HL-60/S4 (cell line): ENCODE results near the gene ANAPC13.

Source experiments
- in situ Hi-C: fragments of 300-500 bp; cut with MboI; formaldehyde crosslinking; loops from 2 replicates; pipeline ENCODE4 v1.14.3; 2022; ENCODE audit warnings: low sequenced_read_pairs

Gene ANAPC13

DNA sequence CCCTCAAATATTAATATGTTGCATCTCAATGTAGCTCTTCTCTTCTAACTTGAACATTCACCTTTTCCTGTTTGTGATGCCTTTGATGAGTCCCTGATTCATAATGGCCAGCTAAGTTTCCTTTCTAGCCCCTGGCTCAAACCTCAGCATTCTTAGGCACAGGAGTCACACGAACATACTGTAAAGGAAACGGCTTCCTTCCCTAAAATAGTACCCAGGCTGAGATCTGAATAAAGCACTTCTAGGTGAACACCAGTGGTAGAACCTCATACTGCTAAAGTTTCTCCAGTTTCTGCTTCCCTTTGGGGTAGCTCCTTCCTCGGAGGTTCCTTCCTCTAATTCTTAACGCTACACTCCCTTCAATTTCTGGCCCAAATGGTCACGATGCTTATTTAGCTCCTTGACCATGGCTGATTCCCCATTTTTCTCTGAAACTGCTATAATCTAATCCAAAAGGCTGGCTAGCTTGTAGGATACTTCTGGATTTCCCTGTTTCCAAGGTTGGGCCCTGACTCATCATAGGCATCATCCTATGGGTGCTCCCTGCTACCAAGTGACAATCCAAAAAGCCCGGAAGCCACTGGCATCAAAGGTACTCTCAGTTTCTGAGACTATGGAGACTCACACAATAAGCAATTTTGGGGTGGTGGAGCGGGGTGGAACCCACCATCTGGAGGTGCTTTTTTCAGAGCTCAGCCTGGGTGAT, 2.4 kb downstream of the ANAPC13 start:
- in situ Hi-C loops, result no loop called here

- in situ Hi-C loops, result no loop called here
Measured at GRCh38 chr3:134482622-134483021, 3.2 kb downstream of the ANAPC13 start.

- in situ Hi-C loops, result no loop called here
Measured at GRCh38 chr3:134481166-134481565, 4.6 kb downstream of the ANAPC13 start.

DNA sequence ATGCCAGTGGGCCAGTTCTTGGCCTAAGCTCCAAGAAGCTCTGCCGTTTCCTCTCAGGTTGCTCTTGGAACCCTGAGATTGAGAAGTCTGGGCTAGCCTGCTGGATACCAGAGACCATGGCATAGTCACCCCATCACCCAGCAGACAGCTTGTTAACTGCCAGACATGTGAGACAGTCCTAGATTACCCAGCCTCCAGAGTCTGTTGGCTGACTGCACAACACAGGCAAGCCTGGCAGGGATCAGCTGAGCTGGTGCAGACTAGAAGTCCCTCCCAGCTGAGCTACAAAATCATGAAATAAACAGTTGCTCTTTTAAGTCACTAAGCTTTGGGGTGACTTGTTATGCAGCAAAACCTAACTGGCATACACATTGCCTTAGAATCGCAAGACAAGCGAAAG, 5.2 kb downstream of the ANAPC13 start:
- in situ Hi-C loops, result no loop called here

- in situ Hi-C loops, result no loop called here
Measured at GRCh38 chr3:134477938-134478337, 7.8 kb downstream of the ANAPC13 start.

DNA sequence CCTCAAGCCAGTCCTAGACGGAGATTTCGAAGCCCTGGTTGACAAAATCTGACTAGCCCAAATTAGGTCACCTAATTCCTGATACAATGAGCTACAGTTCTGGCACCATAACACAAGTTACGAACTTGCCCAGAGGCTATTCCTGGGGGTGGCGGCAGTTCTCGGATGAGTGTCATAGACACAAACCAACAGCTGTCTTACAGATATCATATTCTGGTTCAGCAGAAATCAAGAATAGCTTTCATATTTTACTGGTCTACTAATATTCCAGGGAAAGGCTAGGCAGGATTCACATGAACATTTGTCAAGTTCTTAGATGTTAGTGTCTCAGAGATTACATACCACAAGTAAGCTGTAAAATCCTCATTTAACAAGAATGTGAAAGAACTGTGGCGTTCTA, 8.8 kb downstream of the ANAPC13 start:
- in situ Hi-C loops, result no loop called here

- in situ Hi-C loops, result no loop called here
Measured at GRCh38 chr3:134476306-134476705, 9.5 kb downstream of the ANAPC13 start.

DNA sequence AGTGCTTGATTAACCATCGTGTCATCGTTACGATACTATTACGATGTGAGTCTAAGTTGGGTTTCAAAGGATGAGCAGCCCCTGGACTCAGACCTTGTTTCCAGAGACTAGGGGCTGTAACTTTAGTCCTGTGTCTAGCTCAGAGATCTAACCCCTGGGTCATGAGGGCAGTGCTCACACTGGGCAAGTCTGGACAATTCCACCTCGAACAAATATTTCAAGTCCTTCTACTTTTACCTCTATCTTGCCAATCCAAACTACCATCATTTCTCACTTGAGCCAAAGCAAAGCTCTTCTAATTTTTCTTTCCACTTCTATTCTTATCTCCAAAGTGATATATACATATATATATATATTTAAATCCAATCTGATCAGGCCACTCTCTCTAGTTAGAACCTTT, 10.8 kb downstream of the ANAPC13 start:
- in situ Hi-C loops, result loop anchor here (5.0 to 25.0 kb wide), 3 partner anchors 168 to 538 kb away; no protein-coding TSS in a partner anchor

DNA sequence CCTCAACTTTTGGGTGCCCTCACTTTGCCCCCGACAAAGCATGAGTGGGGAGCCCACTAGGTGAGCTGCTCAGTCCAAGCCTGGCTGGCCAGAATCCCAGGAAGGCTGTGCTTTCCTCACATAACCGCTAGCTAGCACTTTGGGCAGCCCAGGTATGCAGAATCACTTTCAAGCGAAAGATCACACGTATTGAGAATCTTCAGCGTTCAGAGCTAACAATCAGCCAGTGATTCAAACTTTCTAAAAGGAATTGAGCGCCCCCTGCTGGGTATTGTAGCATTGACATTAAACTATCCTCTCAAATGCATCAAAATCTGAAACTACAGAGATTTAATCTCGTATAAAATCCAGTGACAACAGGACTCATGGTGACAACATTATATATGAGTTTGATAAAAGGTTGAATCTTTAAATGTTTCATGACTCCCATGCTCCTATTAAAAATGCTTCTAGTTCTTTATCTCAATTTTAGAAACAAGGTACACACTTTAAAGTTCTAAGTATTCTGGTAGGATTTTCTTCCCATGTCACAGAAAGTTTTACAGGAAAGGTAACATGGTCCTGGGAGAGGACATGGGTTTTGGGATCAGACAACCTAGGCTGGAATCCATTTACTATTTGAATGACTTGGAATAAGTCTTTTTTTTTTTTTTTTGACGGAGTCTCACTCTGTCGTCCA, 11.8 kb downstream of the ANAPC13 start:
- in situ Hi-C loops, result loop anchor here (5.0 to 25.0 kb wide), 3 partner anchors 167 to 537 kb away; no protein-coding TSS in a partner anchor

GRCh38 chr3:134472831-134473230, 13.0 kb downstream of the ANAPC13 start:
- in situ Hi-C loops, result loop anchor here (5.0 to 25.0 kb wide), 3 partner anchors 166 to 536 kb away; no protein-coding TSS in a partner anchor

GRCh38 chr3:134471521-134472193, 14.1 kb downstream of the ANAPC13 start:
- in situ Hi-C loops, result loop anchor here (5.0 to 25.0 kb wide), 3 partner anchors 164 to 534 kb away; no protein-coding TSS in a partner anchor

DNA sequence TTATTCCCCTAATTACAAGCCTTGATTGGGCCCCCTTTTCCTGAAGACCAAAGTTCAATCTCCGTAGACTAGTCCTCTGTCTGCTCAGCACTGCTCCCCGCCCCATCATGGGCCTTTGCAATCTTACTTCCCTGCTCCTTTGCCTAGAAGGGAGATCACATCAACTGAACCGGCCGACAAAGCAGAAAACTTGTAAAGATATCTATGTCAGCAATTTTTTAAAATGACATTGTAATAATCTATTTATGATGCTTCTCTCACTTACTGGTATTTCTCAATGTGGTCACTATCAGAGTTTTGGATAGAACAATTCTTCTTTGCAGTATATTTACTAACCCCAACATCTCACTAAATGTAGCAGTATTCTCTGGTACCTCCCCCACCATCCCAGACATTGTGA, 17.3 kb downstream of the ANAPC13 start:
- in situ Hi-C loops, result loop anchor here (25.0 kb wide), 2 partner anchors 256 to 531 kb away; no protein-coding TSS in a partner anchor

DNA sequence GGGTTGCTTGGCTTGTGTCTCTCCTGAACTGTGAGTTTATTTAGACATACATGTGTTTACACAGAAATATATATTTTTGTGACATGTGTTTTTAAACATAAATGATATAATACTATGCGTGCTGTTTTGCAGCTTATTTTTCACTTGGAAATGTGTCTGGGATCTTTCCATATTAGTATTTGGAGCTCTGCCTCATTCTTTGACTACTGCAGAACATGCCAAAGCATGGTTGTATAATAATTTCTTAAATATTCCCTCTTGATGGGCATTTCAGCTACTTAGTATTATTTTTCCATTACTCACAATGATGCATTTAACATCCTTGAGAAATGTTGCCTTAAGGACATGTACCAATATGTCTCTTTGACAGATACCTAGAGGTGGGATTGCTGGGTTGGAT, 19.5 kb downstream of the ANAPC13 start:
- in situ Hi-C loops, result loop anchor here (25.0 kb wide), 2 partner anchors 254 to 529 kb away; no protein-coding TSS in a partner anchor

- in situ Hi-C loops, result loop anchor here (25.0 kb wide), 2 partner anchors 253 to 528 kb away; no protein-coding TSS in a partner anchor
Measured at GRCh38 chr3:134464689-134465365, 21.0 kb downstream of the ANAPC13 start.

GRCh38 chr3:134464064-134464688, 21.6 kb downstream of the ANAPC13 start:
- in situ Hi-C loops, result loop anchor here (25.0 kb wide), 2 partner anchors 252 to 527 kb away; no protein-coding TSS in a partner anchor

DNA sequence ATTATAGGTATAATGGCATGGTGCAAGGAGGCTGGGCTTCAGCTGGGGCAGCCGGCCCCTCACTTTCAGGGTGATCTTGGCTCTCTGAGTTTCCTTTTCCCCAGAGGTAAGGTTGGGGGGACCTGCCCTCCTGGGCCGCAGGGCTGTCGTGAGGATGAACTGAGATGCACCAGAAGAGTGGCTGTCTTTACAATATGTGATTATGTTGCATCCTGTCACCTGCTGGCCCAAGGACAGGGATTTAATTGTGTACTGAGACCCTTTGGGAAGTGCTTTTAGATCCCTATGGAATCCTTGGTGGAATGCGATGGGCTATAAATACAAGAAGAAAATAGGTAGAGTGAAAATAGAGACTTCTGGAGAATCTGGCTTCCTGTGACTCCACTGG, 22.1 kb downstream of the ANAPC13 start:
- in situ Hi-C loops, result loop anchor here (25.0 kb wide), 2 partner anchors 251 to 526 kb away; no protein-coding TSS in a partner anchor

DNA sequence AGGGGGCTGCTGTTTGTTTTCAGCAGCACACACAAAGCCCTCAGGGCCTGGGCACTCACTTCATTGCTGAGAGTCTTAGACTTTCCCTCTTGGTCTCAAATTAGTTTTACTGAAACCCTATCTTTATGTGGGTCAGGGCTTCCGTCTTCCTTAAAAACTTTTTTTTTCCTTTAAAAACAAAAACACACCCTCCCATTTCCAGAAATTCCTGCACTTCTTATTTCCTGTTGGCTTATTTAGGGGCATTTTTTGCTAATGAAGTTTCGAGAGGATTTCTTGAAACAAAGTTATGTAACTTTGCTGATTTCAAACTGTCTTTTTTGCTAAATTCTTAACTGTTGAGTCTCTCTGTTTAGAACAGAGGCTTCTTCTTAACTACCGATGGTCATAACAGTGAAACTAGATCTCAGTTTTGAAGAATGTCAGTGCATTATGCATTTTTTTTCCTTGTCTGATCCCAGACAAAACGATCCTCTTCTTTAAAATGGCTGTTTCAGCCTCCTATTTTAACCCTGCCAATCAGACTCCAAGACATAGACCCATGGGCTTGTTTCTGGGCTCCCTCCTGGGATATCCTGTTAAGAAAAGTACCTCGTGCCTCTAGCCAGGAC, 23.3 kb downstream of the ANAPC13 start:
- in situ Hi-C loops, result loop anchor here (25.0 kb wide), 2 partner anchors 250 to 525 kb away; no protein-coding TSS in a partner anchor

GRCh38 chr3:134460965-134461364, 24.8 kb downstream of the ANAPC13 start:
- in situ Hi-C loops, result loop anchor here (25.0 kb wide), 2 partner anchors 249 to 524 kb away; no protein-coding TSS in a partner anchor

- in situ Hi-C loops, result loop anchor here (25.0 kb wide), 2 partner anchors 247 to 522 kb away; no protein-coding TSS in a partner anchor
Measured at GRCh38 chr3:134459562-134459961, 26.2 kb downstream of the ANAPC13 start.
